Panc1 (cell line): Measurements from ENCODE around the gene SNX27. TPM values are rescaled to one million over a fixed set of nuclear protein-coding genes. Genes with fewer than 3 reads are reported as not detected.

Experiments used
- ATAC-seq: fragments of 200-7000 bp; cut with Tn5 transposase; 2 replicates; pipeline ENCODE4 v1.9.1; 2020; ENCODE audit warnings: mild to moderate bottlenecking, moderate library complexity
- BruUV-seq: library from RNA; stranded (reverse); fragments of 400-500 nt; replicated peaks from 2 replicates; lab custom pipeline; 2021; lab: Mats Ljungman, UMichigan
- CTCF ChIA-PET: fragments of 300-600 bp; sonication (Branson Sonifier 250); formaldehyde crosslinking; loops from one replicate; lab custom pipeline; 2022; ENCODE audit warnings: antibody characterized with exemption; lab: Charles Lee
- POLR2A ChIA-PET: fragments of 300-600 bp; sonication (Branson Sonifier 250); formaldehyde crosslinking; loops from one replicate; lab custom pipeline; 2022; ENCODE audit warnings: antibody characterized with exemption; lab: Charles Lee
- DNase-seq: peaks from one replicate; pipeline ENCODE4 v3.0.0-alpha.2; 2010; ENCODE audit warnings: low read depth, low spot score
- H3K27ac ChIP-seq: 2 replicates; pipeline ENCODE4 v1.5.1; 2011; ENCODE audit warnings: mild to moderate bottlenecking, low read length, inconsistent platforms
- H3K27me3 ChIP-seq: fragments of 200-500 bp; sonication (Bioruptor generic); 2 replicates; pipeline ENCODE4 v1.6.0; 2014; ENCODE audit warnings: low read length, inconsistent platforms; ENCODE audit not compliant: control insufficient read depth, insufficient read depth
- H3K36me3 ChIP-seq: fragments of 200-500 bp; sonication (Bioruptor generic); 2 replicates; pipeline ENCODE4 v1.5.1; 2014; ENCODE audit warnings: inconsistent platforms, mild to moderate bottlenecking, low read length, moderate library complexity; ENCODE audit not compliant: control insufficient read depth, insufficient read depth
- H3K4me1 ChIP-seq: 2 replicates; pipeline ENCODE4 v1.5.1; 2011; ENCODE audit warnings: inconsistent platforms, mild to moderate bottlenecking, low read length, moderate library complexity; ENCODE audit not compliant: control insufficient read depth, insufficient read depth
- H3K4me3 ChIP-seq, 2 experiments: 2 replicates each; pipeline ENCODE4 v1.5.1; 2011 to 2012; ENCODE audit warnings: low read depth in 2 of 2, low read length in 2 of 2, mild to moderate bottlenecking in 2 of 2, inconsistent platforms in 1 of 2, moderate library complexity in 1 of 2
- H3K9me3 ChIP-seq: fragments of 200-500 bp; sonication (Bioruptor generic); 2 replicates; pipeline ENCODE4 v1.5.1; 2014; ENCODE audit warnings: low read depth, mild to moderate bottlenecking, inconsistent platforms, low read length, moderate library complexity; ENCODE audit not compliant: control insufficient read depth, insufficient read depth
- POLR2AphosphoS5 ChIP-seq: IDR thresholded peaks from 2 replicates; pipeline ENCODE4 v1.6.1; 2012; ENCODE audit warnings: mild to moderate bottlenecking, low read depth, low read length, moderate library complexity
- SIN3A ChIP-seq: IDR thresholded peaks from 2 replicates; pipeline ENCODE4 v1.6.1; 2012; ENCODE audit warnings: low read depth, mild to moderate bottlenecking, low read length, moderate library complexity, borderline replicate concordance; ENCODE audit not compliant: insufficient read depth
- TCF7L2 ChIP-seq: IDR thresholded peaks from 2 replicates; pipeline ENCODE4 v1.6.1; 2011; ENCODE audit warnings: mild to moderate bottlenecking, low read depth, low read length, inconsistent platforms
- in situ Hi-C: cut with HindIII; loops from 2 replicates; pipeline ENCODE4 v1.10.0; 2016; ENCODE audit warnings: low sequenced_read_pairs, low pct_unique_long_range_greater_than_20kb
- intact Hi-C: fragments of 100-400 bp; cut with micrococcal nuclease; formaldehyde crosslinking; loops from one replicate; pipeline ENCODE4 v1.10.0; 2022; ENCODE audit not compliant: unreplicated experiment
- total RNA-seq: library from RNA; stranded (reverse); gene quantifications from one replicate; pipeline ENCODE4 v1.2.1, GENCODE V29; 2021; ENCODE audit not compliant: unreplicated experiment
- TF ChIP-seq, protein P1 (sequence below), 2 experiments: IDR thresholded peaks; 2 replicates each; pipeline ENCODE4 v1.6.1; 2011 to 2012; ENCODE audit warnings: low read depth in 2 of 2, control low read depth in 1 of 2, low read length in 1 of 2, mild to moderate bottlenecking in 1 of 2, moderate library complexity in 1 of 2; ENCODE audit not compliant: insufficient read depth in 1 of 2
- TF ChIP-seq, protein P2 (sequence below): fragments of 450-650 bp; IDR thresholded peaks from 2 replicates; pipeline ENCODE4 v1.5.1; 2017; ENCODE audit warnings: mild to moderate bottlenecking

SNX27 gene
- total RNA-seq, 1 experiment from 2014 or later: 58.4 TPM

DNA sequence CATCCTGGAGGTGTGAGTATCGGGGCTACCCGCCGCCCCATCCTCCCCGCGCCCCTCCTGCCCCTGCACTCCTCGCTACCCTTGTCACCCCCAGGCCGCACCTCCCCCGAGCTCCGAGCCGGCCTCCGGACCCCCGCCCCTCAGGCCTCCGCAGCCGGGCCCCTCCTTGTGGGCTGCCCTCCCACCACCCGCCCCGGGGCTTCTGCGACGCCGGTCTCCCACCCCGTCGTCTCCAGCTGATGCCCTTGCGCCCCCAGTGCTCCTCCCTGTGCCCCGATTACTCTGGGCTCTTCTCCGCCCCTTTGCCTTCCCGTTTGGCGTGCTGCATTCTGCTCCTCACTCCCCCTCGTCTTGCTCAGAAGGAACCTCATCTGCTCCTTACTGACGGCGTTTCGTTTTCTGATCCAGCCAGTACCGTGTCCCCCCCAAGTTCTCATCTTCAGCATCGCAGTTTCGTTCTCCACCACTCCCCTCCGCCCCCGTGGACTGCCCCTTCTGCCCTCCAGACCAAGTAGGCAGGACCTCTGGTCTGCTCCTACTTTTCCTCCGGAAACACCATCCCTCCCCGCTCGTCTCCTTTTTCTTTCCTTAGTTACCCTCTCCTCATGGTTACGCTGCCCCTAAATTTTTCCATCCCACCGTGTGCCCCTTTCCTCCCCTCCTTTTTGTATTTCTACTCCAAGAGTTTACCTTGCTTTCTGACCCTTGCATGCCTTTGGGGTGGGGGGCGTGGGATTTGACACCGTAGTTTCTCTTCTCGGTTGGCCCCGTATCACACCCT is 841 bp downstream of the SNX27 start:
- ChIA-PET POLR2A (interaction anchor here (0.7 kb wide), 1 partner anchor 679 kb away, joined by 3 read pairs; no protein-coding TSS in a partner anchor), CTCF (interaction anchor here (0.6 to 0.7 kb wide), 2 partner anchors 104 to 240 kb away, joined by 5 to 9 read pairs; partner anchors contain the start of genes CELF3 and SELENBP1)

DNA sequence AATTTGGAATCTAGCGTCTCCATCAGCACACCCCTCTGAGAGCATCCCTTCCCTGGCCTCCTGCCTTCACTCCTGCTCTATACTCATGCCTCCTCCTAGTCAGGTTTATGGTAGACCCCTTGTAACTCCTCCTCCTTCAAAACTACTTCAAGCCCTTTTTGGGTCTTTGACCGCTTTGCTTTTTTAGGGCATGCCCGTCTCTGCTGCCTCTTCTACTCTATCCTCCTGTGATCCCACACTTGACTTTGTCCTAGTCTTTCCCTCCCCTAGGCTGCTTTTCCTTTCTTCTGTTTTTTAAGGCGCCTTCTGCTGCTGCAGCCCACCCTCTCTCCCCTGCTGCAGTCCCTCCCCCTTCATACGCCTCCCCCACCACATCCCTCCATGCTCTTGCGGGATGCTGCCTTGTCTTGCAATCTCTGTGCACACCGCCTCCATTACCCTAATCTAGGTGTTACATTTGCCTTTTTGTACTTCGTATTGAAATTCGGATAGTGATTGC is 1.5 kb downstream of the SNX27 start:
- BruUV-seq: no TSS peak
- peak overlapping the region; percentile 78 for H3K27ac ChIP-seq
- CTCF ChIA-PET: no interaction called here

More for the DNA sequence above, 841 bp downstream of the SNX27 start:
- Histone ChIP-seq H3K4me3 (peak overlapping the region; percentile 69 to 84), H3K27me3 (no peaks in the 10 kb centered on the region), H3K27ac (peak overlapping the region; percentile 78), H3K9me3 (no peaks in the 10 kb centered on the region), H3K36me3 (no peaks in the 10 kb centered on the region), H3K4me1 (peaks cover 43% of the 10 kb centered on the region)
- intact Hi-C loops (no loop called here), in situ Hi-C loops (no loop called here)
- ATAC-seq (peak; percentile 47), DNase-seq (no peak)
- TF ChIP-seq, protein P1, sequence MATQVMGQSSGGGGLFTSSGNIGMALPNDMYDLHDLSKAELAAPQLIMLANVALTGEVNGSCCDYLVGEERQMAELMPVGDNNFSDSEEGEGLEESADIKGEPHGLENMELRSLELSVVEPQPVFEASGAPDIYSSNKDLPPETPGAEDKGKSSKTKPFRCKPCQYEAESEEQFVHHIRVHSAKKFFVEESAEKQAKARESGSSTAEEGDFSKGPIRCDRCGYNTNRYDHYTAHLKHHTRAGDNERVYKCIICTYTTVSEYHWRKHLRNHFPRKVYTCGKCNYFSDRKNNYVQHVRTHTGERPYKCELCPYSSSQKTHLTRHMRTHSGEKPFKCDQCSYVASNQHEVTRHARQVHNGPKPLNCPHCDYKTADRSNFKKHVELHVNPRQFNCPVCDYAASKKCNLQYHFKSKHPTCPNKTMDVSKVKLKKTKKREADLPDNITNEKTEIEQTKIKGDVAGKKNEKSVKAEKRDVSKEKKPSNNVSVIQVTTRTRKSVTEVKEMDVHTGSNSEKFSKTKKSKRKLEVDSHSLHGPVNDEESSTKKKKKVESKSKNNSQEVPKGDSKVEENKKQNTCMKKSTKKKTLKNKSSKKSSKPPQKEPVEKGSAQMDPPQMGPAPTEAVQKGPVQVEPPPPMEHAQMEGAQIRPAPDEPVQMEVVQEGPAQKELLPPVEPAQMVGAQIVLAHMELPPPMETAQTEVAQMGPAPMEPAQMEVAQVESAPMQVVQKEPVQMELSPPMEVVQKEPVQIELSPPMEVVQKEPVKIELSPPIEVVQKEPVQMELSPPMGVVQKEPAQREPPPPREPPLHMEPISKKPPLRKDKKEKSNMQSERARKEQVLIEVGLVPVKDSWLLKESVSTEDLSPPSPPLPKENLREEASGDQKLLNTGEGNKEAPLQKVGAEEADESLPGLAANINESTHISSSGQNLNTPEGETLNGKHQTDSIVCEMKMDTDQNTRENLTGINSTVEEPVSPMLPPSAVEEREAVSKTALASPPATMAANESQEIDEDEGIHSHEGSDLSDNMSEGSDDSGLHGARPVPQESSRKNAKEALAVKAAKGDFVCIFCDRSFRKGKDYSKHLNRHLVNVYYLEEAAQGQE (IDR thresholded peaks at IDR 0.05; ENCODE audit: insufficient read depth in 1 of 2, low read depth in 2 of 2, low read length in 1 of 2): no peak
- TF ChIP-seq TCF7L2 (no peak), SIN3A (no peak), POLR2AphosphoS5 (no peak)
- TF ChIP-seq, protein P2, sequence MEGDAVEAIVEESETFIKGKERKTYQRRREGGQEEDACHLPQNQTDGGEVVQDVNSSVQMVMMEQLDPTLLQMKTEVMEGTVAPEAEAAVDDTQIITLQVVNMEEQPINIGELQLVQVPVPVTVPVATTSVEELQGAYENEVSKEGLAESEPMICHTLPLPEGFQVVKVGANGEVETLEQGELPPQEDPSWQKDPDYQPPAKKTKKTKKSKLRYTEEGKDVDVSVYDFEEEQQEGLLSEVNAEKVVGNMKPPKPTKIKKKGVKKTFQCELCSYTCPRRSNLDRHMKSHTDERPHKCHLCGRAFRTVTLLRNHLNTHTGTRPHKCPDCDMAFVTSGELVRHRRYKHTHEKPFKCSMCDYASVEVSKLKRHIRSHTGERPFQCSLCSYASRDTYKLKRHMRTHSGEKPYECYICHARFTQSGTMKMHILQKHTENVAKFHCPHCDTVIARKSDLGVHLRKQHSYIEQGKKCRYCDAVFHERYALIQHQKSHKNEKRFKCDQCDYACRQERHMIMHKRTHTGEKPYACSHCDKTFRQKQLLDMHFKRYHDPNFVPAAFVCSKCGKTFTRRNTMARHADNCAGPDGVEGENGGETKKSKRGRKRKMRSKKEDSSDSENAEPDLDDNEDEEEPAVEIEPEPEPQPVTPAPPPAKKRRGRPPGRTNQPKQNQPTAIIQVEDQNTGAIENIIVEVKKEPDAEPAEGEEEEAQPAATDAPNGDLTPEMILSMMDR: no peak
- BruUV-seq: no TSS peak

More for the DNA sequence above, 1.5 kb downstream of the SNX27 start:
- no peak for TF ChIP-seq TCF7L2
- TF ChIP-seq, protein P1 (IDR thresholded peaks at IDR 0.05; ENCODE audit: insufficient read depth in 1 of 2, low read depth in 2 of 2, low read length in 1 of 2): no peak
- no peak for TF ChIP-seq POLR2AphosphoS5
- TF ChIP-seq, protein P2: no peak
- no peak for TF ChIP-seq SIN3A
- no peaks in the 10 kb centered on the region for H3K36me3 ChIP-seq
- H3K9me3 ChIP-seq: no peaks in the 10 kb centered on the region
- in situ Hi-C loops: no loop called here
- intact Hi-C loops: no loop called here
- DNase-seq: no peak
- peaks cover 42% of the 10 kb centered on the region for H3K4me1 ChIP-seq
- peak overlapping the region; percentile 69 to 84 for H3K4me3 ChIP-seq
- H3K27me3 ChIP-seq: no peaks in the 10 kb centered on the region
- POLR2A ChIA-PET: no interaction called here
- ATAC-seq: no peak
